Measurements from ENCODE around the gene CFAP97D1.
A peak's percentile ranks its signal among the peaks of the same experiment; 100 is the strongest.

CFAP97D1 gene

DNA sequence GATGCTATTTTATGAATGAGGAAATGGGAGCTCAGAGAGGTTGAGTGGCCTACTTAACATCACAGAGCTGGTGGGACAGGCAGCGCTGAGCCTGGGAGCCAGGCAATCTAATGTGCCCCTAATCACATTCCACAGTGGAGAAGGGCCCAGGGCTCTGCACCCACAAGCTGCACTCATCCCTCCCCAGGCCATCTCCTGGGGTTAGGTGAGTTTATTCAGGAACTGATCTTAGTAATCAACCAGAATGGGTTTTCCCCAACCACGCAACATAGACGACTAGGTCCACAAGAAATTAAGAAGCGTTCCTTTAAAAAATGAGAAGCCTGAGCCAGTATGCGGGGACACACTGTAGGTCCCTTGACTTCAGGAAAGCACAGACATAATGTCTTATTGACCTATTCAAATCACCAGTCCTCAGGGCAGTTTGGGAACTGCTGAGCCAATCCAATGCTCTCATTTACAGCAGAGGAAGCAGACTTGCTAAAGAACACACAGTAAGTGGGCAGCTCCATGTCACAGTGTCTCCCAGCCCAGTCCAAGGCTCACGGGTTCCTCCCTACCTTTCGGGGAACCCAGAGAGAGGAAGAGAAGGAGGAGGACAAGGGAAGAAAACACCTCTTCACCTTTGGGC lies 50.4 kb downstream of the CFAP97D1 start:
- no peak for DNase-seq

DNA sequence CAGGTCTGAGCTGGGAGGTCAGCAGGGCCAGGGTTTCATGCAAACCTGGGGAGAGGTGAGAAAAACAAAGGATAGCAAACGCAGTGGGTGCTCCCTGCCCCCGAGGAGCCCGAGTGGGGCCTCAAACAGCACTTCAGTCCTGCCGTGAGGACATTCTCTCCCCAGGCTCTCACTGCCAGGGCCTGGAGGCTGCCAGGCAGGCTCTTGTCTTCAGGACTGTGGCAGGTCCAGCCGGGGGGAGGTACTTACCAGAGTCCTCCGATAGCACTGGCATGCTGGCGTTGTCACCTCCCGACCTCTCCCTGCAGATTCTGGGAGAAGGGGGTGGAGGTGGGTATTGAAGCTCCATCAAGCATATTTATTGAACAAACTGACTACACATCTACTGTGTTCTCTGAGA lies 51.4 kb downstream of the CFAP97D1 start:
- DNase-seq = no peak

DNA sequence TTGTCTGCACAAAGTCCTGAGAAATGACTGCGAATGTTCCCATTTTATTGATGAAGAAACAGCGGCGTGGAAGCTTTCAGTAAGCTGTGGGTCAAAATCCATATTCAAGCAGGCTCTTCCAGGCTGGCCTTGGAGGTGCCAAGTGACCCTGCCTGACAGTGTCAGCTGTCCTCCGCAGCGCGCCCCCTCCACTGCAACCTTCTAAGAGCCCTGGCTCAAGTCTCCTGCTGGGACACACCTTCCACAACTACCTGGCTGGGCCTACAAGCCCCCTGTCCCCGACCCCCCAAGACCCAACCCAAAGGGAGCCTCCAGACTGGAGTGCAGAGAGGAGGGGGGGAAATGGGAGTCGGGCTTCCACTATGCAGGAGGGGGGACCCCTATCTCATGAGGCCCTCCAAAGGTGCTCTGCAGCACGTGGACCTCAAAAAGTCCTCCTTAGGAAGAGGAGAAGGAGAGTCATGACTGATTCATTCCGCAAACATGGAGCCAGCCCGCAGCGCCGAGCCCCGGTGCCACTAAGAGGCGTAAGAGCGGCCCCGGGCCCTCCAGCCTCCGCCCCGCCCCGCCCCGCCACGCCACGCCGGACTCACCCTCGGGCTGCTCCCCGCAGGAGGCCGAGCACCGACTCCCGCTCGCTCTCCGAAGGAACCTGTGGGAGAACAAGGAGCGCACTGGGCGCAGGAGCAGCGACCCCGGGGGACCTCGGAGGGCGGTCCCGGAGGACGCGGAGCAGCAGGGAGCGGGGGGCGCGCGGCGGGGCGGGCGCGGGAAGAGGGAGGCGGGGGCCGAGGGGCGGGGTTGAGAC lies 52.1 kb downstream of the CFAP97D1 start:
- DNase-seq = peak in 1 of 2 experiments; percentile 9

DNA sequence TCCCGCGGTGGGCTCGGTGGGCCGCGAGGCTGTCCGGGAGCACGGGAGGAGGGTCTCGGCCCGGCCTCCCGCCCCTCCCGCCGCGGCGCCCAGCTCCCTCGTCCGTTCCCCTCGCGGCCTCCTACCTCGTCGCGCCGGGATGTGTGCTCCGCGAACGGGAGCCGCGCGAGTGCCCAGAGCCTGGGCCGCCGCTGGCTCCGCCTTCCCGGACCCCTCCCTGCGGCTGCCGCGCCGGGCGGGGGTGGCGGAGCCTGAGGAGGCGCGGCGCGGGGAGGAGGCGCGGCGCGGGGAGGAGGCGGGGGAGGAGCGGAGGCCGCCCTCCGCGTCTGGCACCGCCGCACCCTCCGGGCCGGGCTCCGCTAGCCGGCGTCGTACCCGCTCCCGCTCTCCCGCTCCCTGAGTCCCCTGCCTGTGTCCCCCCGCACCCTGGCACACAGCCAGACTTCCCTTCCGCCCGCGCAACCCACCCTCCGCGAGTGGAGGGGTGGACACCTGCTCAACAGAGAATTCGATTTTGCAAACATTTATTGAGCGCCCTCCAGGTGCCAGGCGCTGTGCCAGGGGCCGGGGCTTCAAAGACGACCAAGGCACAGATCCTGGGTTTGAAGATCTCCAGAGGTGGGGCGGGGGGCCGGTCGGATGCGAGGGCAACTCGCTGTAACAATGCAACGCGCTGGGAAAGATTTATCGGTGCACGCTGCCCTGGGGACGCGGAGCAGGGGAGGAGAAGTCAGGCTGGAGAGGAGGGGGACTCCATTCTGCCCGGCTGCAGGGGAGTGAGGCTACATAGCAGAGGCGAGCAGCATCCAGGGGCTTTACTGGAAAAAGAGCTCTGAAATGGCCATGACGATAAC lies 53.0 kb downstream of the CFAP97D1 start, which contains the start of gene MPP3:
TSS of gene MPP3 (minus strand) at position 171 of the 854 bp plus-strand sequence. CDS start 1,240 bp downstream, outside the sequence.
- peak; percentile 36 to 45 for DNase-seq

DNA sequence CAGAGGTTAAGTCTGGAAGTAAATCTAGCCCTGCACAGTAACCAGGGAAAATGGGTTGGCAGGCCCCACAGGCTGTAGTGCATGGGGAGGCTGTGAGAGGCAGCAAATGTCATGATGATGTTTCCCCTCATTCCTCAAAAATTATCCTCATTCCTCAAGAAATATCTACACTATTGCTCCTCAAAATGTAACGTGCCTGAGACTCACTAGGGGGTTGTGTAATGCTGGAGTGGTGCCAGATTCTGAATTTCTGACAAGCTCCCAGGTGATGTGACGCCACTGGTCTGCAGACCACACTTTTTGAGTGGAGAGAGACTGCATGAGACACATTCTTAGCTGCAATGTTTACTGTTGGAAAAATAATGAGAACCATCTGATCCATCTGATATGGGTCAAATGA lies 53.9 kb downstream of the CFAP97D1 start:
- no peak for DNase-seq
